ENCODE results near the gene SLC25A53.

DNA sequence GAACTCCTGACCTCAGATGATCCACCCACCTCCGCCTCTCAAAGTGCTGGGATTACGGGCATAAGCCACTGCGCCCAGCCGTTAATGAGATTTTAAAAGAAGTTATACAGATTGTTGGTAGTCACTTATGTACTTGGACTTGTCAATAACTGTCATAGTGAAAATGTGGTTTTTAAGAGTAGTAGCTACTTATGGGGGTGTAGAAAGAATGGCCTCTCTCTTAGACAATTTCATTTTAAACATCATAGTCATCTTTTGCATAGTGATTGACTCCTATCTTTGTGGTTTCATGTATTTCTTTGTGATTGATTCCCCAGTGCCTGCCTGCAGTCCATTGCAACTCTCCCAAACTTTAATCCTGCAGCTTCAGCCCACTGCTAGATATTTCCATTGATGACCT, 26.9 kb upstream of the SLC25A53 start:
- TF ChIP-seq RAD21 (CRISPR knock-in tag; IDR thresholded peaks at IDR 0.05) (no peak), MZF1 (CRISPR knock-in tag; IDR thresholded peaks at IDR 0.05; ENCODE audit: borderline replicate concordance) (no peak), ZBTB21 (CRISPR knock-in tag; IDR thresholded peaks at IDR 0.05) (no peak), ZFP41 (CRISPR knock-in tag; IDR thresholded peaks at IDR 0.05; ENCODE audit: borderline replicate concordance) (no peak), MTA1 (CRISPR knock-in tag; IDR thresholded peaks at IDR 0.05; ENCODE audit: borderline replicate concordance) (no peak), GMEB1 (CRISPR knock-in tag; IDR thresholded peaks at IDR 0.05; ENCODE audit: borderline replicate concordance) (no peak), SP2 (CRISPR knock-in tag; IDR thresholded peaks at IDR 0.05) (no peak), JUNB (CRISPR knock-in tag; IDR thresholded peaks at IDR 0.05; ENCODE audit: borderline replicate concordance) (no peak), CEBPB (IDR thresholded peaks at IDR 0.05; ENCODE audit: borderline replicate concordance, low read depth, low read length) (no peak)
- TF ChIP-seq, protein P1, sequence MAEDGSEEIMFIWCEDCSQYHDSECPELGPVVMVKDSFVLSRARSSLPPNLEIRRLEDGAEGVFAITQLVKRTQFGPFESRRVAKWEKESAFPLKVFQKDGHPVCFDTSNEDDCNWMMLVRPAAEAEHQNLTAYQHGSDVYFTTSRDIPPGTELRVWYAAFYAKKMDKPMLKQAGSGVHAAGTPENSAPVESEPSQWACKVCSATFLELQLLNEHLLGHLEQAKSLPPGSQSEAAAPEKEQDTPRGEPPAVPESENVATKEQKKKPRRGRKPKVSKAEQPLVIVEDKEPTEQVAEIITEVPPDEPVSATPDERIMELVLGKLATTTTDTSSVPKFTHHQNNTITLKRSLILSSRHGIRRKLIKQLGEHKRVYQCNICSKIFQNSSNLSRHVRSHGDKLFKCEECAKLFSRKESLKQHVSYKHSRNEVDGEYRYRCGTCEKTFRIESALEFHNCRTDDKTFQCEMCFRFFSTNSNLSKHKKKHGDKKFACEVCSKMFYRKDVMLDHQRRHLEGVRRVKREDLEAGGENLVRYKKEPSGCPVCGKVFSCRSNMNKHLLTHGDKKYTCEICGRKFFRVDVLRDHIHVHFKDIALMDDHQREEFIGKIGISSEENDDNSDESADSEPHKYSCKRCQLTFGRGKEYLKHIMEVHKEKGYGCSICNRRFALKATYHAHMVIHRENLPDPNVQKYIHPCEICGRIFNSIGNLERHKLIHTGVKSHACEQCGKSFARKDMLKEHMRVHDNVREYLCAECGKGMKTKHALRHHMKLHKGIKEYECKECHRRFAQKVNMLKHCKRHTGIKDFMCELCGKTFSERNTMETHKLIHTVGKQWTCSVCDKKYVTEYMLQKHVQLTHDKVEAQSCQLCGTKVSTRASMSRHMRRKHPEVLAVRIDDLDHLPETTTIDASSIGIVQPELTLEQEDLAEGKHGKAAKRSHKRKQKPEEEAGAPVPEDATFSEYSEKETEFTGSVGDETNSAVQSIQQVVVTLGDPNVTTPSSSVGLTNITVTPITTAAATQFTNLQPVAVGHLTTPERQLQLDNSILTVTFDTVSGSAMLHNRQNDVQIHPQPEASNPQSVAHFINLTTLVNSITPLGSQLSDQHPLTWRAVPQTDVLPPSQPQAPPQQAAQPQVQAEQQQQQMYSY (CRISPR knock-in tag; IDR thresholded peaks at IDR 0.05) = no peak
- TF ChIP-seq, protein P2, sequence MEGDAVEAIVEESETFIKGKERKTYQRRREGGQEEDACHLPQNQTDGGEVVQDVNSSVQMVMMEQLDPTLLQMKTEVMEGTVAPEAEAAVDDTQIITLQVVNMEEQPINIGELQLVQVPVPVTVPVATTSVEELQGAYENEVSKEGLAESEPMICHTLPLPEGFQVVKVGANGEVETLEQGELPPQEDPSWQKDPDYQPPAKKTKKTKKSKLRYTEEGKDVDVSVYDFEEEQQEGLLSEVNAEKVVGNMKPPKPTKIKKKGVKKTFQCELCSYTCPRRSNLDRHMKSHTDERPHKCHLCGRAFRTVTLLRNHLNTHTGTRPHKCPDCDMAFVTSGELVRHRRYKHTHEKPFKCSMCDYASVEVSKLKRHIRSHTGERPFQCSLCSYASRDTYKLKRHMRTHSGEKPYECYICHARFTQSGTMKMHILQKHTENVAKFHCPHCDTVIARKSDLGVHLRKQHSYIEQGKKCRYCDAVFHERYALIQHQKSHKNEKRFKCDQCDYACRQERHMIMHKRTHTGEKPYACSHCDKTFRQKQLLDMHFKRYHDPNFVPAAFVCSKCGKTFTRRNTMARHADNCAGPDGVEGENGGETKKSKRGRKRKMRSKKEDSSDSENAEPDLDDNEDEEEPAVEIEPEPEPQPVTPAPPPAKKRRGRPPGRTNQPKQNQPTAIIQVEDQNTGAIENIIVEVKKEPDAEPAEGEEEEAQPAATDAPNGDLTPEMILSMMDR (CRISPR knock-in tag; IDR thresholded peaks at IDR 0.05) = no peak
